Liver (tissue), 9 donors: ENCODE results near the gene GRIFIN. TPM values are rescaled to one million over a fixed set of nuclear protein-coding genes. Genes with fewer than 3 reads are reported as not detected.

Experiments used
- DNase-seq: peaks from one replicate; pipeline ENCODE4 v3.0.0-alpha.2; 2017; ENCODE audit warnings: low spot score
- H3K27ac ChIP-seq, 2 donors: one replicate each; pipeline ENCODE4 v1.7.0; 2013; ENCODE audit warnings: inconsistent platforms in 2 of 2, low read length in 2 of 2, control low read depth in 1 of 2, low read depth in 1 of 2, mild to moderate bottlenecking in 1 of 2
- H3K27me3 ChIP-seq, 4 donors: one replicate each; pipeline versions ENCODE4 v1.6.1 to v1.7.0; 2013; ENCODE audit warnings: low read length in 3 of 4, inconsistent platforms in 1 of 4, mild to moderate bottlenecking in 1 of 4, moderate library complexity in 1 of 4; ENCODE audit not compliant: control insufficient read depth in 4 of 4, insufficient read depth in 4 of 4
- H3K36me3 ChIP-seq, 4 donors: one replicate each; pipeline versions ENCODE4 v1.6.1 to v1.7.0; 2013; ENCODE audit warnings: low read length in 3 of 4, mild to moderate bottlenecking in 3 of 4, low read depth in 1 of 4, moderate library complexity in 1 of 4; ENCODE audit not compliant: control insufficient read depth in 4 of 4, insufficient read depth in 3 of 4
- H3K4me1 ChIP-seq, 4 donors: one replicate each; pipeline versions ENCODE4 v1.6.1 to v1.7.0; 2013; ENCODE audit warnings: low read length in 3 of 4, mild to moderate bottlenecking in 3 of 4, moderate library complexity in 1 of 4; ENCODE audit not compliant: control insufficient read depth in 4 of 4, insufficient read depth in 4 of 4
- H3K4me3 ChIP-seq, 3 donors: one replicate each; pipeline versions ENCODE4 v1.6.1 to v1.7.0; 2013; ENCODE audit warnings: low read length in 3 of 3, control low read depth in 1 of 3, low read depth in 1 of 3, mild to moderate bottlenecking in 1 of 3
- H3K9ac ChIP-seq, 2 donors: one replicate each; pipeline ENCODE4 v1.7.0; 2013; ENCODE audit warnings: low read length in 2 of 2, mild to moderate bottlenecking in 2 of 2, moderate library complexity in 2 of 2, control low read depth in 1 of 2, low read depth in 1 of 2
- H3K9me3 ChIP-seq, 4 donors: one replicate each; pipeline versions ENCODE4 v1.6.1 to v1.7.0; 2013; ENCODE audit warnings: low read length in 3 of 4; ENCODE audit not compliant: control insufficient read depth in 4 of 4
- EGR1 ChIP-seq, 2 donors: IDR thresholded peaks; 2 replicates each; pipeline ENCODE4 v1.6.1; 2016 to 2018; ENCODE audit warnings: antibody characterized with exemption in 2 of 2, low read depth in 2 of 2
- FOXA1 ChIP-seq: IDR thresholded peaks from 2 replicates; pipeline ENCODE4 v1.6.1; 2016; ENCODE audit warnings: antibody characterized with exemption
- HNF4A ChIP-seq, 2 donors: conservative IDR thresholded peaks; 2 replicates each; pipeline ENCODE4 v1.6.1; 2016; ENCODE audit warnings: antibody characterized with exemption in 2 of 2, mild to moderate bottlenecking in 2 of 2
- HNF4G ChIP-seq: IDR thresholded peaks from 2 replicates; pipeline ENCODE4 v1.6.1; 2016; ENCODE audit warnings: antibody characterized with exemption
- JUND ChIP-seq, 2 donors: IDR thresholded peaks; 2 replicates each; pipeline ENCODE4 v1.6.1; 2016; ENCODE audit warnings: antibody characterized with exemption in 2 of 2
- MAX ChIP-seq: IDR thresholded peaks from 2 replicates; pipeline ENCODE4 v1.6.1; 2016; ENCODE audit warnings: antibody characterized with exemption
- NR2F2 ChIP-seq: IDR thresholded peaks from 2 replicates; pipeline ENCODE4 v1.6.1; 2016; ENCODE audit warnings: antibody characterized with exemption
- RAD21 ChIP-seq, 2 donors: IDR thresholded peaks; 2 replicates each; pipeline ENCODE4 v1.6.1; 2016; ENCODE audit warnings: antibody characterized with exemption in 2 of 2, mild to moderate bottlenecking in 2 of 2
- RXRA ChIP-seq, 2 donors: IDR thresholded peaks; 2 replicates each; pipeline ENCODE4 v1.6.1; 2017 to 2018; ENCODE audit warnings: antibody characterized with exemption in 2 of 2, mild to moderate bottlenecking in 1 of 2
- SP1 ChIP-seq: IDR thresholded peaks from 2 replicates; pipeline ENCODE4 v1.6.1; 2018; ENCODE audit warnings: antibody characterized with exemption, mild to moderate bottlenecking
- TAF1 ChIP-seq: conservative IDR thresholded peaks from 2 replicates; pipeline ENCODE4 v1.6.1; 2016; ENCODE audit warnings: antibody characterized with exemption, mild to moderate bottlenecking
- YY1 ChIP-seq: IDR thresholded peaks from 2 replicates; pipeline ENCODE4 v1.6.1; 2016; ENCODE audit warnings: antibody characterized with exemption, mild to moderate bottlenecking
- WGBS: extraction: QIAGEN DNeasy Blood & Tissue Kit; methylation state at CpG from one replicate; pipeline ENCODE4 v1.1.7; 2013; 5-methylcytosine and 5-hydroxymethylcytosine counted together
- polyA plus RNA-seq, 2 donors: library from polyadenylated mRNA; stranded (reverse) in 1 of 2; unstranded in 1 of 2; fragments of 200-250 nt in 1 of 2; fragments of >200 nt in 1 of 2; fragmentation: Nextera tagmentation in 1 of 2; extraction: Ambion mirVana in 1 of 2; gene quantifications; one replicate each; pipeline versions ENCODE4 v1.2.1 to v1.2.3, GENCODE V29; 2013 to 2015
- total RNA-seq, 2 donors: library from RNA; depleted of rRNA; stranded (reverse); fragments of >200 nt; gene quantifications; one replicate each; pipeline ENCODE4 v1.2.3, GENCODE V29; 2014
- TF ChIP-seq, protein P1 (sequence below): IDR thresholded peaks from 2 replicates; pipeline ENCODE4 v1.6.1; 2016; ENCODE audit warnings: antibody characterized with exemption, mild to moderate bottlenecking
- TF ChIP-seq, protein P2 (sequence below): IDR thresholded peaks from 2 replicates; pipeline ENCODE4 v1.6.1; 2016; ENCODE audit warnings: antibody characterized with exemption
- donor health status: healthy.
- donor health status: healthy.
- donor health status: healthy.
- donor health status: healthy.
- donor health status: healthy.

The GRIFIN gene
- total and polyA plus RNA-seq, 4 donors, result not detected

GRCh38 chr7:2512179-2512661 is 36.0 kb upstream of the GRIFIN start (continued):
- TF ChIP-seq, protein P1, sequence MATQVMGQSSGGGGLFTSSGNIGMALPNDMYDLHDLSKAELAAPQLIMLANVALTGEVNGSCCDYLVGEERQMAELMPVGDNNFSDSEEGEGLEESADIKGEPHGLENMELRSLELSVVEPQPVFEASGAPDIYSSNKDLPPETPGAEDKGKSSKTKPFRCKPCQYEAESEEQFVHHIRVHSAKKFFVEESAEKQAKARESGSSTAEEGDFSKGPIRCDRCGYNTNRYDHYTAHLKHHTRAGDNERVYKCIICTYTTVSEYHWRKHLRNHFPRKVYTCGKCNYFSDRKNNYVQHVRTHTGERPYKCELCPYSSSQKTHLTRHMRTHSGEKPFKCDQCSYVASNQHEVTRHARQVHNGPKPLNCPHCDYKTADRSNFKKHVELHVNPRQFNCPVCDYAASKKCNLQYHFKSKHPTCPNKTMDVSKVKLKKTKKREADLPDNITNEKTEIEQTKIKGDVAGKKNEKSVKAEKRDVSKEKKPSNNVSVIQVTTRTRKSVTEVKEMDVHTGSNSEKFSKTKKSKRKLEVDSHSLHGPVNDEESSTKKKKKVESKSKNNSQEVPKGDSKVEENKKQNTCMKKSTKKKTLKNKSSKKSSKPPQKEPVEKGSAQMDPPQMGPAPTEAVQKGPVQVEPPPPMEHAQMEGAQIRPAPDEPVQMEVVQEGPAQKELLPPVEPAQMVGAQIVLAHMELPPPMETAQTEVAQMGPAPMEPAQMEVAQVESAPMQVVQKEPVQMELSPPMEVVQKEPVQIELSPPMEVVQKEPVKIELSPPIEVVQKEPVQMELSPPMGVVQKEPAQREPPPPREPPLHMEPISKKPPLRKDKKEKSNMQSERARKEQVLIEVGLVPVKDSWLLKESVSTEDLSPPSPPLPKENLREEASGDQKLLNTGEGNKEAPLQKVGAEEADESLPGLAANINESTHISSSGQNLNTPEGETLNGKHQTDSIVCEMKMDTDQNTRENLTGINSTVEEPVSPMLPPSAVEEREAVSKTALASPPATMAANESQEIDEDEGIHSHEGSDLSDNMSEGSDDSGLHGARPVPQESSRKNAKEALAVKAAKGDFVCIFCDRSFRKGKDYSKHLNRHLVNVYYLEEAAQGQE, result no peak
- TF ChIP-seq HNF4A (conservative IDR thresholded peaks at IDR 0.05) (no peak), TAF1 (no peak), EGR1 (IDR thresholded peaks at IDR 0.05; ENCODE audit: low read depth in 2 of 2) (no peak), HNF4G (no peak), JUND (IDR thresholded peaks at IDR 0.05) (no peak), YY1 (no peak), RAD21 (IDR thresholded peaks at IDR 0.05) (no peak), RXRA (IDR thresholded peaks at IDR 0.05) (no peak), SP1 (no peak)

GRCh38 chr7:2511769-2512168 is 35.6 kb upstream of the GRIFIN start:
- Histone ChIP-seq H3K4me3 (no peak overlapping the region), H3K9ac (no peak overlapping the region), H3K4me1 (peaks cover 0 to 11% (median 3%) of the 10 kb centered on the region in 4 donors), H3K27me3 (no peaks in the 10 kb centered on the region), H3K36me3 (no peaks in the 10 kb centered on the region), H3K27ac (peak overlapping the region; percentile 59 to 71), H3K9me3 (no peaks in the 10 kb centered on the region)
- WGBS, result 29% methylated on average over 18 of the region's 18 CpGs
- TF ChIP-seq HNF4A (conservative IDR thresholded peaks at IDR 0.05), result no peak
- peak in 1 of 2 donors; percentile 2 for TF ChIP-seq RXRA (IDR thresholded peaks at IDR 0.05)
- TF ChIP-seq MAX, result no peak
- no peak for TF ChIP-seq RAD21 (IDR thresholded peaks at IDR 0.05)
- TF ChIP-seq NR2F2, result no peak
- TF ChIP-seq HNF4G, result no peak
- no peak for TF ChIP-seq FOXA1
- TF ChIP-seq, protein P1, result no peak
- TF ChIP-seq, protein P2, sequence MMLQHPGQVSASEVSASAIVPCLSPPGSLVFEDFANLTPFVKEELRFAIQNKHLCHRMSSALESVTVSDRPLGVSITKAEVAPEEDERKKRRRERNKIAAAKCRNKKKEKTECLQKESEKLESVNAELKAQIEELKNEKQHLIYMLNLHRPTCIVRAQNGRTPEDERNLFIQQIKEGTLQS, result no peak
- DNase-seq, result no peak
